B cell (primary cell): Measurements from ENCODE around the gene AK9. TPM values are rescaled to one million over a fixed set of nuclear protein-coding genes. Genes with fewer than 3 reads are reported as not detected.
A peak's percentile ranks its signal among the peaks of the same experiment; 100 is the strongest.

Experiments used
- ATAC-seq: fragments of 200-7000 bp; cut with Tn5 transposase; one replicate; pipeline ENCODE4 v1.10.0; 2021; ENCODE audit warnings: low read depth, mild to moderate bottlenecking, moderate number of reproducible peaks, moderate library complexity
- CTCF ChIA-PET: fragments of 350-600 bp; sonication (Branson Sonifier 250); formaldehyde crosslinking; loops from one replicate; lab custom pipeline; 2021; ENCODE audit warnings: antibody characterized with exemption, inconsistent platforms; lab: Charles Lee
- POLR2A ChIA-PET: fragments of 350-600 bp; sonication (Branson Sonifier 250); formaldehyde crosslinking; loops from one replicate; lab custom pipeline; 2021; ENCODE audit warnings: antibody characterized with exemption; lab: Charles Lee
- DNase-seq: peaks from one replicate; pipeline ENCODE4 v3.0.0; 2013
- H2AFZ ChIP-seq: 2 replicates; pipeline ENCODE4 v1.6.1; 2012; ENCODE audit warnings: mild to moderate bottlenecking, low read depth, low read length; ENCODE audit not compliant: insufficient read depth, poor library complexity, severe bottlenecking
- H3K27ac ChIP-seq, 2 donors: 1 replicate in 1 of 2; 2 replicates in 1 of 2; pipeline ENCODE4 v1.5.1; 2012 to 2013; ENCODE audit warnings: low read length in 2 of 2, mild to moderate bottlenecking in 2 of 2, moderate library complexity in 1 of 2
- H3K27me3 ChIP-seq, 4 experiments: fragments of 200-600 bp in 1 of 4; sonication (generic) in 1 of 4; replicated peaks in 1 of 4; 1 replicate in 2 of 4; 2 replicates in 2 of 4; pipeline versions ENCODE4 v1.6.1 to v1.7.0; 2013 to 2016; ENCODE audit warnings: low read length in 3 of 4, mild to moderate bottlenecking in 2 of 4, mixed read lengths in 1 of 4, moderate library complexity in 1 of 4; ENCODE audit not compliant: insufficient read depth in 4 of 4, control insufficient read depth in 3 of 4; ENCODE audit errors: control extremely low read depth in 1 of 4
- H3K36me3 ChIP-seq, 2 experiments: replicated peaks in 1 of 2; 1 replicate in 1 of 2; 2 replicates in 1 of 2; pipeline versions ENCODE4 v1.6.1 to v1.7.1; 2013; ENCODE audit warnings: low read length in 1 of 2; ENCODE audit not compliant: insufficient read depth in 2 of 2, control insufficient read depth in 1 of 2; ENCODE audit errors: control extremely low read depth in 1 of 2, extremely low read depth in 1 of 2
- H3K4me1 ChIP-seq, 2 donors: fragments of 200-600 bp in 1 of 2; sonication (generic) in 1 of 2; 1 replicate in 1 of 2; 2 replicates in 1 of 2; pipeline versions ENCODE4 v1.5.1 to v1.6.1; 2013 to 2017; ENCODE audit warnings: low read length in 2 of 2; ENCODE audit not compliant: control insufficient read depth in 2 of 2, insufficient read depth in 2 of 2
- H3K4me2 ChIP-seq: replicated peaks from 2 replicates; pipeline ENCODE3; 2012; ENCODE audit warnings: mild to moderate bottlenecking, low read depth, low read length; ENCODE audit not compliant: poor library complexity, severe bottlenecking
- H3K4me3 ChIP-seq, 5 experiments: fragments of 200-600 bp in 1 of 5; sonication (generic) in 1 of 5; 1 replicate in 3 of 5; 2 replicates in 2 of 5; pipeline versions ENCODE4 v1.5.1 to v1.7.0; 2011 to 2016; ENCODE audit warnings: low read length in 4 of 5, mild to moderate bottlenecking in 4 of 5, low read depth in 2 of 5, control low read depth in 1 of 5, moderate library complexity in 1 of 5; ENCODE audit not compliant: insufficient read depth in 1 of 5; ENCODE audit errors: control extremely low read depth in 1 of 5, extremely low read depth in 1 of 5
- H3K79me2 ChIP-seq: fragments of 200-600 bp; sonication (generic); one replicate; pipeline ENCODE4 v1.6.0; 2016; ENCODE audit warnings: low read length; ENCODE audit not compliant: control insufficient read depth, insufficient read depth
- H3K9ac ChIP-seq: fragments of 200-600 bp; sonication (generic); 2 replicates; pipeline ENCODE4 v1.6.1; 2017; ENCODE audit warnings: mild to moderate bottlenecking, low read length, moderate library complexity
- H3K9me3 ChIP-seq, 3 donors: one replicate each; pipeline versions ENCODE4 v1.6.1 to v1.7.1; 2013; ENCODE audit warnings: low read length in 2 of 3; ENCODE audit not compliant: control insufficient read depth in 2 of 3, insufficient read depth in 1 of 3; ENCODE audit errors: control extremely low read depth in 1 of 3
- H4K20me1 ChIP-seq: 2 replicates; pipeline ENCODE4 v1.6.0; 2012; ENCODE audit warnings: mild to moderate bottlenecking, low read length; ENCODE audit not compliant: insufficient read depth, control insufficient read depth, poor library complexity, severe bottlenecking
- H3K27ac Mint-ChIP-seq: one replicate; pipeline ENCODE4 v1.8.0; 2021; ENCODE audit warnings: mixed read lengths
- H3K27me3 Mint-ChIP-seq: one replicate; pipeline ENCODE4 v1.8.0; 2021; ENCODE audit warnings: mixed read lengths
- H3K4me1 Mint-ChIP-seq: one replicate; pipeline ENCODE4 v1.8.0; 2021; ENCODE audit warnings: mixed read lengths
- H3K4me3 Mint-ChIP-seq: one replicate; pipeline ENCODE4 v1.8.0; 2021; ENCODE audit warnings: mixed read lengths
- H3K9me3 Mint-ChIP-seq: one replicate; pipeline ENCODE4 v1.8.0; 2022; ENCODE audit warnings: mixed read lengths; ENCODE audit not compliant: insufficient read depth
- EZH2 ChIP-seq: IDR thresholded peaks from 2 replicates; pipeline ENCODE4 v1.6.1; 2012; ENCODE audit warnings: borderline replicate concordance, low read depth, mild to moderate bottlenecking, moderate library complexity, low read length; ENCODE audit not compliant: insufficient read depth, poor library complexity, severe bottlenecking
- WGBS: methylation state at CpG from one replicate; pipeline ENCODE4 v1.1.5; 2013; ENCODE audit warnings: missing lambda C conversion rate; ENCODE audit not compliant: insufficient coverage; 5-methylcytosine and 5-hydroxymethylcytosine counted together
- intact Hi-C: fragments of 100-400 bp; cut with micrococcal nuclease; formaldehyde crosslinking; loops from one replicate; pipeline ENCODE4 v1.10.0; 2022
- polyA plus RNA-seq: library from polyadenylated mRNA; depleted of rRNA; stranded (reverse); fragments of >200 nt; gene quantifications from 2 replicates; pipeline ENCODE4 v1.2.3, GENCODE V29; 2012
- total RNA-seq, 2 donors: library from RNA; stranded (reverse); fragments of 120-200 nt in 1 of 2; gene quantifications; 1 replicate in 1 of 2; 2 replicates in 1 of 2; pipeline versions ENCODE4 v1.2.3 to v1.2.4, GENCODE V29; 2013 to 2022
- TF ChIP-seq, protein P1 (sequence below): fragments of 200-600 bp; IDR thresholded peaks from one replicate; pipeline ENCODE4 v1.8.0; 2022; ENCODE audit warnings: antibody characterized with exemption, mild to moderate bottlenecking

Gene AK9
- total and polyA plus RNA-seq, 2 donors (not counting 1 experiment from before 2014, with no cell fraction given): 6.4 to 26.5 TPM

DNA sequence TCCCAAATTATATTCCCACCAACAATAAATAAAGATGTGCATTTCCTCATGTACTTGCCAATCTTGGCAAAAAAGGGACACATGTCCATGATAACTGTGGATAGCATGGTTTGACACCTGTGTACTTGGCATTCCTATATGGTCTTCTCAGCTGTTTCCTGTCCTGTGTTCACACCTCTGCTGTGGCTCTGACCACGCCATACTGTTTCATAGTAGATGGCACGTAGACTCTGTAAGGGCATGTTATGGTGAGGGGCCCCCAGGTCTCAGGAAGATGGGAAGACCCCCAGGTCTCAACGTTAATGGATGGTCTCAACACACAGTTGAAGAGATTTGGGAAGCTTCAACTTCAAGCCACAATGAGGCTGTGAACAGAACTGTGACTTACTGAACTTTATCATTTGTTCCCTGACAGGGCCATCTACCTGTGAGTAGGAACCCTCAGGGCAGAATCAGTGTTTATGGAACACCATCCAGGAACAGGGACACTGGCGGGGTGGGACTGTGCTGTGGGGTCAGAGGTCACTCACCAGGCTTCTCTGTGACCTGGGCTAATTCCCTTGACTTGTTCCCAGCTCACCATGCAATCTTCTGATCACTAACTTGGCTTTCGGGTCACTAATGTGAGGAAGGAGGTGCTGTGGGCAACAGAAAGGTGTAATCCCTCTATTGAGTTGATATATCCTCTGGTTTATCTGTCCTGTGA is 219.7 kb downstream of the AK9 start:
- intact Hi-C loops: no loop called here
- H3K27ac ChIP-seq: peak overlapping the region in 1 of 2 donors; percentile 3
- WGBS: 98% methylated on average over 4 of the region's 5 CpGs
- ChIA-PET CTCF (interaction anchor here (1.3 to 2.3 kb wide), 2 partner anchors 11 to 16 kb away, joined by 3 to 5 read pairs; partner anchors contain the start of gene MICAL1), POLR2A (no interaction called here)
- Mint-ChIP-seq H3K4me3 (no peak overlapping the region), H3K27ac (peak overlapping the region; percentile 54), H3K27me3 (no peaks in the 10 kb centered on the region), H3K4me1 (peaks cover 53% of the 10 kb centered on the region), H3K9me3 (no peaks in the 10 kb centered on the region)
- H3K36me3 ChIP-seq: peaks cover 0 to 90% of the 10 kb centered on the region in 2 experiments
- peak overlapping the region; percentile 42 for H3K4me2 ChIP-seq
- no peaks in the 10 kb centered on the region for H3K27me3 ChIP-seq
- no peak for DNase-seq
- H3K9me3 ChIP-seq: no peaks in the 10 kb centered on the region
- H4K20me1 ChIP-seq: peaks cover 53% of the 10 kb centered on the region
- H3K4me1 ChIP-seq: peaks cover 20% of the 10 kb centered on the region in 2 donors
- TF ChIP-seq, protein P1, sequence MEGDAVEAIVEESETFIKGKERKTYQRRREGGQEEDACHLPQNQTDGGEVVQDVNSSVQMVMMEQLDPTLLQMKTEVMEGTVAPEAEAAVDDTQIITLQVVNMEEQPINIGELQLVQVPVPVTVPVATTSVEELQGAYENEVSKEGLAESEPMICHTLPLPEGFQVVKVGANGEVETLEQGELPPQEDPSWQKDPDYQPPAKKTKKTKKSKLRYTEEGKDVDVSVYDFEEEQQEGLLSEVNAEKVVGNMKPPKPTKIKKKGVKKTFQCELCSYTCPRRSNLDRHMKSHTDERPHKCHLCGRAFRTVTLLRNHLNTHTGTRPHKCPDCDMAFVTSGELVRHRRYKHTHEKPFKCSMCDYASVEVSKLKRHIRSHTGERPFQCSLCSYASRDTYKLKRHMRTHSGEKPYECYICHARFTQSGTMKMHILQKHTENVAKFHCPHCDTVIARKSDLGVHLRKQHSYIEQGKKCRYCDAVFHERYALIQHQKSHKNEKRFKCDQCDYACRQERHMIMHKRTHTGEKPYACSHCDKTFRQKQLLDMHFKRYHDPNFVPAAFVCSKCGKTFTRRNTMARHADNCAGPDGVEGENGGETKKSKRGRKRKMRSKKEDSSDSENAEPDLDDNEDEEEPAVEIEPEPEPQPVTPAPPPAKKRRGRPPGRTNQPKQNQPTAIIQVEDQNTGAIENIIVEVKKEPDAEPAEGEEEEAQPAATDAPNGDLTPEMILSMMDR: no peak
- no peak for TF ChIP-seq EZH2
- ATAC-seq: no peak
- H3K9ac ChIP-seq: peak overlapping the region; percentile 11
- H2AFZ ChIP-seq: no peak overlapping the region
- H3K4me3 ChIP-seq: no peak overlapping the region
- peaks cover 83% of the 10 kb centered on the region for H3K79me2 ChIP-seq

DNA sequence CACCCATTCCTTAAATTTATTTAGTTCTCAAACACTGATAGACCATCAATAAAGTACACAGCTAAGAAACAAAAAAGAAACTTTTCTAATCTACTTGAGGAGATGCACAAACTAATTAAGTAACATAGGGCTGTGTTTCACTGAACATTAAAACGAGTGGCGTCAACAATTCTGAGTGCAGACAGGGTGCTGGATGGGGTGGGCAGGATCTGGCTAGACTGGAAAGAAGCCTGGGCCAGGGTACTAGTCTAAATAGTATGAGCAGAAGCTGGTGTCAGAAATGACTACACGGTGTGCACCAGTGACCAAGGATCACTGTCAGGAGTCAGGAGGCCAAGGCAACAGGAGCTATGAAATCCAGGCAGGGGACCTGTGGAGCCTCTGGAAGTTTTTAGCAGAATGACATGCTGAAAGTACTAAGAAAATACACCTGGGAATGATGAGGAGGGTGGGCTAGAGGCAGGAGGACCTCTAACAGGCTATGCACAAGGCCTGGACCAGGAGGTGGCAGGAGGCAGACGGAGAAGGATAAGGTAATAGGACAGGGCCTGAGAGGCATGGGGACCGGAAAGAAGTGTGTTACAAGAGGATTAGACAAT is 221.3 kb downstream of the AK9 start:
- Mint-ChIP-seq H3K4me1 (peaks cover 55% of the 10 kb centered on the region), H3K27me3 (no peaks in the 10 kb centered on the region), H3K27ac (peak overlapping the region; percentile 42), H3K4me3 (no peak overlapping the region), H3K9me3 (no peaks in the 10 kb centered on the region)
- DNase-seq (no peak), ATAC-seq (no peak)
- no peaks in the 10 kb centered on the region for H3K27me3 ChIP-seq
- H3K27ac ChIP-seq: no peak overlapping the region
- no peak overlapping the region for H3K4me2 ChIP-seq
- CTCF ChIA-PET: interaction anchor here (1.0 to 2.3 kb wide), 2 partner anchors 10 to 14 kb away, joined by 4 to 5 read pairs; partner anchors contain the start of gene MICAL1
- no peak overlapping the region for H3K9ac ChIP-seq
- H3K36me3 ChIP-seq: peaks cover 0 to 90% of the 10 kb centered on the region in 2 experiments
- peaks cover 20% of the 10 kb centered on the region in 2 donors for H3K4me1 ChIP-seq
- H3K9me3 ChIP-seq: no peaks in the 10 kb centered on the region
- H3K79me2 ChIP-seq: peaks cover 88% of the 10 kb centered on the region
- 100% methylated on average over 3 of the region's 5 CpGs for whole genome bisulfite sequencing
- no peak for TF ChIP-seq EZH2
- TF ChIP-seq, protein P1: no peak
- no peak overlapping the region for H3K4me3 ChIP-seq
- no peak overlapping the region for H2AFZ ChIP-seq
- H4K20me1 ChIP-seq: peaks cover 58% of the 10 kb centered on the region
- POLR2A ChIA-PET: no interaction called here
- intact Hi-C loops: no loop called here
